ENCODE measurements around the gene CLBA1.

The CLBA1 gene

GRCh38 chr14:104979758-104980610, 5.6 kb upstream of the CLBA1 start:
- DNase-seq (ENCODE audit: low spot score) = no peak

GRCh38 chr14:104980611-104981531, 4.7 kb upstream of the CLBA1 start:
- DNase-seq (ENCODE audit: low spot score) = no peak

GRCh38 chr14:104981699-104982541, 3.7 kb upstream of the CLBA1 start:
- no peak for DNase-seq (ENCODE audit: low spot score)

- no peak for DNase-seq (ENCODE audit: low spot score)
Measured at GRCh38 chr14:104982548-104983230, 2.9 kb upstream of the CLBA1 start.

- DNase-seq (ENCODE audit: low spot score) = no peak
Measured at GRCh38 chr14:104983231-104983721, 2.3 kb upstream of the CLBA1 start.

- DNase-seq (ENCODE audit: low spot score) = no peak
Measured at GRCh38 chr14:104984056-104984894, 1.3 kb upstream of the CLBA1 start.

- no peak for DNase-seq (ENCODE audit: low spot score)
Measured at GRCh38 chr14:104986487-104987164, 1.0 kb downstream of the CLBA1 start.

- no peak for DNase-seq (ENCODE audit: low spot score)
Measured at GRCh38 chr14:104989236-104989950, 3.8 kb downstream of the CLBA1 start.

- no peak for DNase-seq (ENCODE audit: low spot score)
Measured at GRCh38 chr14:104989951-104990303, 4.3 kb downstream of the CLBA1 start.

- no peak for DNase-seq (ENCODE audit: low spot score)
Measured at GRCh38 chr14:104991896-104992230, 6.3 kb downstream of the CLBA1 start.

- DNase-seq (ENCODE audit: low spot score) = no peak
Measured at GRCh38 chr14:104992501-104992900, 6.9 kb downstream of the CLBA1 start.

GRCh38 chr14:104993306-104993705, 7.7 kb downstream of the CLBA1 start:
- DNase-seq (ENCODE audit: low spot score) = no peak

- no peak for DNase-seq (ENCODE audit: low spot score)
Measured at GRCh38 chr14:104993808-104994591, 8.4 kb downstream of the CLBA1 start.

GRCh38 chr14:104994978-104995377, 9.4 kb downstream of the CLBA1 start:
- no peak for DNase-seq (ENCODE audit: low spot score)

- DNase-seq (ENCODE audit: low spot score) = no peak
Measured at GRCh38 chr14:104996032-104996431, 10.4 kb downstream of the CLBA1 start.

GRCh38 chr14:104996483-104996882, 10.9 kb downstream of the CLBA1 start:
- no peak for DNase-seq (ENCODE audit: low spot score)

- no peak for DNase-seq (ENCODE audit: low spot score)
Measured at GRCh38 chr14:104998801-104999200, 13.2 kb downstream of the CLBA1 start.

GRCh38 chr14:104999361-104999760, 13.8 kb downstream of the CLBA1 start:
- DNase-seq (ENCODE audit: low spot score) = no peak

Measured in Ammon's horn (tissue), 1 donor.